HT-29 (cell line): ENCODE measurements around the gene ZNF750. TPM values are rescaled to one million over a fixed set of nuclear protein-coding genes. Genes with fewer than 3 reads are reported as not detected.

ENCODE experiments used
- DNase-seq: peaks from one replicate; pipeline ENCODE4 v3.0.0-alpha.2; 2015; ENCODE audit warnings: low spot score
- total RNA-seq: library from RNA; depleted of rRNA; stranded (reverse); fragments of >200 nt; shearing (Covaris generic); gene quantifications from 2 replicates; pipeline ENCODE4 v1.2.3, GENCODE V29; 2014; rRNA removed

The ZNF750 gene
- 0.05 TPM in 1 of 2 replicates, not detected in the other for total RNA-seq

DNA sequence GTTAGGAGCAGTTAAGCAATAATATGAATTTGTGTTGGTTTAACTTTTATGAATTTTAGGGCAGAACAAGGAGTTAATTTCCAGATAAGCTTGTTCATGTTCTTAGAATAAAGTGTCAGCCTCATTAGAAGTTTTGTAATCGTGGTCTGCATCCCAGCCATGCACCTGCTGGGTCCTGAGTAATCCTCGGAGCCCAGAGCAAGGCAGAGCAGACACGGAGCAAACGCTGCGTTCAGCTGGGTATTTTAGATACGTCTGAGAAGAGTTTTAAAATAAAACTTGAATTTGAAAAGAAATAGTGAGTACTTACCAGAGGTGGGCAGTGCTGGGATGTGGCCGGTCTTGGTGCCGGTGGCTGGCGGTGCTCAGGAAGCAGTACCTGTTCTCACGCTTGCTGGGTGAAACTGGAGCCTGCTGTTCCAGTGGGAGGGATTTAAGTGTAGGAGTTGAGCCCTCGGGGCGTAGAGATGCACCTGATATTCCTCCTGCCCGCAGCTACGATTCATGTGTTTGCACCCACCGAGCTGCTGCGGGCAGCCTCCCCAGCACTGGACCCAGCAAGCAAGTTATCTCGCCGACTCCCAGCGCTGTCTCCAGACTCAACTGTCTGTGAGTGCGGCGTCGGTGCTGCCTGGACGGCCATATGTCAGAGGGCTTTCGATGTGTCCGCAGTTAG is at the start of gene ZNF750:
Gene ZNF750 (minus strand): TSS at position 406 of the 676 bp plus-strand sequence. CDS start 7,568 bp downstream, outside the sequence.
- DNase-seq, result no peak

DNA sequence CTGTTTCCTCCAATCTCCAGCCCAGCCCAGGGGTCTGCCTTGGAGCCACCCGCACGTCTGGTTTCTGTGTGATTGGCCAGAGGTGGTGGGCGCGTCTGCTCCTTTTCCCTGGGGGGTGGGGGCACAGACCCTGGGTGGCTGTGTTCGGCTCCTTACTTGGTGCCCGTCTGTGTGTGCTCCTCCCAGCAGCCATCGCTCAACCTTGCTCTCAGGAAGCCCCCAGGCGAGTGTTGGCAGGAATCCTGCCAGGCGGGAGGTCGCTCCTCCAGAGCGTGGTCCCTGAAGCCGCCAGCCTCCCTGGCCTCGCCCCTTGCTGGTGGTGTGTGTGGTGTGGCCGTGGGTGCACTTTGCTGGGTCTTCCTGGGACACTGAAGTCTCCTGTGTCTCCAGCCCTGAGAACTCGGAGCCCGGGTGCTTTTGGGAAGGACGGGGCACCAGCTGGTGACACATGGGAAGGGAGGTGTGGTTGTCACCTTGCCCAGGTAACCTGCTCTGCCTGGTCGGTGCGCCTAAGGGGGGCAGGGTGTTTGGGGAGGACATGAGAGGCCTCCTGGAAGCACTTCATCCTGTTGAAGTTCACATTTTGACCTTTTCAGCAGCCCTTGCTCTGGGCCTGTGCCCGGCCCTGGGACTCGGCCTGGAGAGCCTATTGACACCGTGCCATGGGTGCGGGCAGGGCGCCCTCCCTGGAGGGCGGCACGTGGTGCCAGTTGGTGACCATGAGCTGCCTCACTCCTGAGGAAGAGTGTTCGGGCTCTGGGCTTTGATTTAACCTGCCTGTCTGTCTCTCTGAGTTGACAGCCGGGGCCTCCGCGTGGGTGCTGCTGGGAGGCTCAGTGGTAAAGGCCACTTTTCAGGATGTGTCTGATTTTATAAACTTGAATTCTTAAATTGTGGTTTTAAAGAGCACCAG is 49.0 kb upstream of the ZNF750 start:
- peak; percentile 87 for DNase-seq

GRCh38 chr17:82887255-82888164 is 47.7 kb upstream of the ZNF750 start:
- DNase-seq, result peak; percentile 54

DNA sequence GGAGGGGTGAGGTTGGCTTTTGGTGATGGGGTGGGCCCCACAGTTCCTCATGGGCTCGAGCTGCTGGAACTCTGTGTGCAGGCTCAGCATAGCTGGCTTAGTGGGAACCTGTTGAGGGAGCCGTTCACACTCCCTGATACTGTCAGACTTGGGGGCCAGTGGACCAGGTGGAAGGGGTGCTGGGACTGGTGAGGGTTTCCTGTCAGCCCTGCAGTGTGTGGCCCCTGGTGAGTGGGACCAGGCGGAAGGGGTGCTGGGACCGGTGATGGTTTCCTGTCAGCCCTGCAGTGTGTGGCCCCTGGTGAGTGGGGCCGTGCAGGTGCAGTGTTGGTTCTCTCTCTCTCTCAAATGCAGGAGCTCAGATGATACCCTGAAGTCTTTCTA is 45.1 kb upstream of the ZNF750 start:
- DNase-seq, result no peak

- no peak for DNase-seq
Measured at GRCh38 chr17:82884341-82884969, 44.6 kb upstream of the ZNF750 start.

- no peak for DNase-seq
Measured at GRCh38 chr17:82883419-82884031, 43.7 kb upstream of the ZNF750 start.

DNA sequence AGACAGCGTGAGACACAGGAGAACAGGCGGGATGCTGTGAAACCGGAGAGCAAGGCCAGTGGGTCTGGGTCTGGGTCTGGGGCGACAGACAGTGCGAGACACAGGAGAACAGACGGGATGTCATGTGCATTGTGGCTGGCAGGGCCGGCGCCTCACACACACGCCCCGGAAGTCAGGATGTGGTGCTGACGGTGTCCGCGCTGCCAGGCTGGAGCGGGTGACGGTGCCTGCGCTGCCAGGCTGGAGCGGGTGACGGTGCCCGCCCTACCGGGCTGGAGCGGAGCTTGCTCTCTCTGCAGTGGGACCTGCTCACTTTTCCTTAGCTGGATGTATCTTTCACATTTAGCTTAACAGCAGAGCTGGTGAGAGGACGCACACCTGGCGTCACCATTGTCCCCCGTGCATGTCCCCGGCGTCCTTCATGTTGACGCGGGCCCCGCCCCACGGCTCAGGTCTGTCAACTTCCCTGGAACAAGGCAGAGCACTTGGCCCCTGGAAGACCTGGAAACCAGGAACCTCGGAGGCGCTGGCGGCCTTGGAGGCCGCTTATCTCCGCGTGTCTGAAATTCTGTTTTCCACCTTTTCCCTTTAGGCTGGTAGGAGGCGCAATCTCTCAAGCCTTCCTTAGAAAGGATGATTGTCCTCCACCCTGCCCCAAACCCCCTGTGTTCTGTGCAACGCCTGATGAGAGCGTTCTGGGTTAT is 43.0 kb upstream of the ZNF750 start:
- peak; percentile 90 for DNase-seq

- peak; percentile 71 for DNase-seq
Measured at GRCh38 chr17:82881900-82882714, 42.3 kb upstream of the ZNF750 start.

DNA sequence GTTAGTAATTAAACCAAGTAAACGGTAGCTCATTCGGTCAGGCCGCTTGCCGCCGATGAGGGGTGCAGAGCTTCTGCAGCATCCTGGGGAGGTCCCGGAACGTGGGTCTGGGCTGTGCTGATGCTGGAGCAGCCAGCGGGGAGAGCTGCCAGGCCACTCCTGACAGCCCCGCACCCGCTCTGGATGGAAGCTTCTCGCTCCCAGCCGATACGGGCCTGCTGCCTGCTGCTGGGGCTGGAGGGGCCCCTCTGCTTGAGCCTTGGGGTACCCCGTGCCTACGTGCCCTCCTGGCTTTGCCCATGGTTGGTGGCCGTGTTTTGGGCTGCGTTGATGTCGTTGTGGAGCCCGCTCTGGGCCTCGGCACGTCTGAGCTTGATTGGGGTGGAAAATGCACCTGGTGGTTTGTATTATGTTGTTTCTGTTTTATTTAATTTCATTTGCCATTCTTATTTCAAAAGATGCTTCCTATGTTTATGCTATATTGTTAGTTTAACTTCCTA is 41.6 kb upstream of the ZNF750 start:
- DNase-seq, result no peak

DNA sequence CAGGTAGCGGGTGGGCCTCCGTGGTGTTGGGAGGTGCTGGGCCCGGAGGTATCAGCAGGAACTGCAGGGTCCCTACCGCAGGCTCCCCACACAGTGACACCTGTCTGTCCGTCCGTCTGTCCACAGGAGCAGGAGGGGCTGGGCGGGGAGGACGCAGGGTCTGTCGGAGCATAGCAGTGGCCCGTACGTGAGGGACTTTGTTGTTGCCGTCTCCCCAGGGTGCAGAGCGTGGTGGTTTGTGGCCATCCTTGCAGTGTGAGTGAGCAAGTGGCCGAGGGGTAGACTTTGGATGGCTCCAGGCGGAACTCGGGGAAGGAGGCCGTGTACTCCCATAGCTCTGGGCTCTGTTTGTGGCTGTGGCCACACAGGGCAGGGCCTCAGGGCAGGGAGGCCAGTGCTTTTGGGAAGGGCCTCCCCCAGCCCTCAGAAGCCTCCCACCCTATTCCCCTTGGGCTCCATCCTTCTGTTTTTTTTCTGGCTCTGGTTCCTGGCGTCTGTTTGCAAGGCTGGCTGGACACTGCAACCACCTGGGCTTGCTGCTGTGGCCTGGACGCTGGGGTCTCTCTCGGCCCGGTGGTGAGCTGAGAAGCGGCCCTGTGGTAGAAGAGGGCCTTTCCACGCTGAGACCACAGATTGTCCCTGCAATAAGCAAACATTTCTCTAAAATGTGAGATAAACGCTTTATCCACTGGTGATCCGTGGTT is 41.0 kb upstream of the ZNF750 start:
- no peak for DNase-seq

GRCh38 chr17:82879241-82879640 is 39.4 kb upstream of the ZNF750 start:
- no peak for DNase-seq

DNA sequence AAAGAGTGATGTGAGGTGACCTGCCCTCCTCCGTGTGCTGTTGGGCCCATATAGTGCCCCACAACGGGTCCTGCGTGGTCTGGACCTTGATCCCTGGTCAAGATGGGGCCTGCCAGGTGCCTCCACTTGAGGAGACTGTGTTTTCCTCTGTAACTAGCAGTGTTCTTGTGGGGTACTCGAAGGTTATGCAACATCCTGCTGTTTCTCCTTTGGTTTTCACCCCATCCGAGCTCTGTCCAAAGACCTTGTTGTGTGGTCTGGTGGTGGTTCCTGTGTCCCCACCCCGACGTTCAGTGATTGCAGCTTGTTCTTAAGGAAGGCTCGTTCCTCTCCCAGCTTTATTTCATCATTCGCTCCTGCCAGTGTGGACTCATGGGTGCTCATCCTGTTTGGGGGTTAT is 38.7 kb upstream of the ZNF750 start:
- DNase-seq, result no peak

DNA sequence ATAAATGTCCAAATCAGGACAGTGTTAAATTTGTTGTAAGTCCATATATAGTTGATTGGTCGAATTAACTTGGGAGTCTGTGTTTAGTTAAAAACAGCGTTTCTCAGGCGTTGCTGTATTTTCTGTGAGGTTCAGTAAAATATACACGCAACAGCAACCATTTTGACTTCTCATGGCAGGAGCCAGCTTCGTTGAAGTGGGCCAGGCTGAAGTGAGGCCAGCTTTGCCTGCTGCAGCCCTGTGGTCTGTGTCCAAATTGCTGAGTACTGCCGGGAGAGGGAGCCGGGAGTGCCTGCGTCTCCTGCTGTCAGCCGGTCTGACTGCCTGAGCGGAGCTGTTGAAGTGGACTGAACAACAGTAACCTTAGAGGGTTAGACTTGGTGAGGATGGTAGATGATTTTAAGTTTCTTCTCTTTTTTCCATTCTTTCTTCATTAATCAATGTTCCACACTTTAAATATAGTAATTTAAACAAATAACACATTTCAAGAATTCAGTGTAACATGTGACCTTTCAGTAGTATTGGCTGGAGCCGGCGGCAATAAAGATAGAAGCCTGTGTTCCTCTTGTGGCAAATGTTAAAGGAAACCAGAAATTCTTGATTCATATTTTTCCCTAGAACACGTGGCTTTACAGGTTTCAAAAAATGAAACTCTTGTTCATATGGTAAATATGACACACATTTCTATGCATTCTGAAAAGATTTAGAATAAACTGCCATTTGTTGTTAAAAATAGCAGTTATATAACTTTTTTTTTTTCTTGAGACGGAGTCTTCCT is 37.0 kb upstream of the ZNF750 start:
- DNase-seq, result peak; percentile 89

GRCh38 chr17:82876149-82876548 is 36.3 kb upstream of the ZNF750 start:
- DNase-seq, result peak; percentile 81

DNA sequence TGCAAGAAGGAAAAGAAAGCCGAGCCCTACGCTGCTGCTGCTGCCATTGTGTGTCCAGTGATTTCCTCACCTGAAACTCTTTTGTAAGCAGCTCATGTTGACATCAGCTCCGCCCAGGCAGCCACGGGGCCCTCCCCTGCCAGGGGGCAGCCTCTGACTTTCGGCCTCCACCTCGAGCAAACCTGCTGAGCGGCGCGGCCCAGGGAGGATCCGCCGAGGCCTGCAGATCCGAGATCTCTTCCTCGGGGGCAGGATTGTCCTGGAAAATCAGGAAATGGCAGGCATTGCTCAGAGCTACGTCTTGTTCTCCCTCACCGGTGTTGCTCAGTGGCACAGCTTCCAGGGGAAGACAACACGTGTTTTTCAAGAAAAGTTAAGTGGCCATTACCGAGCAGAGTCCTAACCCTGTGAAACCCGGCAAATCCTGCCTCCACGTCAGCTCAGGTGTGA is 35.6 kb upstream of the ZNF750 start:
- peak; percentile 91 for DNase-seq

- DNase-seq, result peak; percentile 87
Measured at GRCh38 chr17:82874011-82874835, 34.4 kb upstream of the ZNF750 start.

DNA sequence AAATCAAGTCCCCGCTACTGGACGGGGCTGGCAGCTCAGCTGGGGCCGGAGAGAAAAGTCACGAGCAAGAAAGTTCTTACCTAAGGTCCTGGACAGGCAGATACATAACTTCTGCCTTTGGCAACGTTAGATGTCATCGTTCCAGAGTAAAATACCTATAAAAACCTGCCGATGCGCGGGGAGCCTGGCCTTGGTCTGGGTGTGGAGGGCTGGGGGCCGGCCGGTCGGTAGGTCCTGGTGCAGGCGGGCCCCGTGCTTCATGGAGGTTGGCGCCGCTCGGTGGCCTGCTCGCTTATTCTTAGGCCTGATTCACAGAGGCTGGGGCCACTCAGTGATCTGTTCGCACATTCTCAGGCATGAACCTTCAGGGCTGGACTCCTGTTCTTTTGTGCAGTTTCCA is 33.7 kb upstream of the ZNF750 start:
- no peak for DNase-seq
